Measurements from ENCODE around the gene NELFE.

- peak in 1 of 3 experiments; percentile 14 for TF ChIP-seq CTCF (IDR thresholded peaks at IDR 0.05)
- no peak for TF ChIP-seq POLR2A (IDR thresholded peaks at IDR 0.05)
Observed at GRCh38 chr6:31971993-31972708, 13.4 kb upstream of the NELFE start, which contains the start of gene DXO.
